Omental fat pad (tissue), 4 donors: Measurements from ENCODE around the gene P3H3. TPM values are rescaled to one million over a fixed set of nuclear protein-coding genes. Genes with fewer than 3 reads are reported as not detected.

Source experiments
- ATAC-seq: fragments of 150-250 bp; one replicate; pipeline ENCODE4 v1.9.1; 2016; ENCODE audit warnings: mild to moderate bottlenecking, moderate library complexity; ENCODE audit not compliant: low FRiP score
- DNase-seq: peaks from one replicate; pipeline ENCODE4 v3.0.0-alpha.2; 2019; ENCODE audit warnings: low spot score
- total RNA-seq, 4 donors: library from RNA; depleted of rRNA; stranded (reverse); fragments of >200 nt; gene quantifications; one replicate each; pipeline ENCODE4 v1.1.0, GENCODE V29; 2016
- TF ChIP-seq, protein P1 (sequence below), 3 donors: fragments of 450-650 bp; IDR thresholded peaks; one replicate each; pipeline ENCODE4 v1.5.1; 2016 to 2017; ENCODE audit warnings: antibody characterized with exemption in 3 of 3, mild to moderate bottlenecking in 3 of 3, moderate library complexity in 2 of 3

P3H3 gene
- total RNA-seq, 4 donors from 2014 or later, result 5.4 to 13.6 (median 10.0) TPM

DNA sequence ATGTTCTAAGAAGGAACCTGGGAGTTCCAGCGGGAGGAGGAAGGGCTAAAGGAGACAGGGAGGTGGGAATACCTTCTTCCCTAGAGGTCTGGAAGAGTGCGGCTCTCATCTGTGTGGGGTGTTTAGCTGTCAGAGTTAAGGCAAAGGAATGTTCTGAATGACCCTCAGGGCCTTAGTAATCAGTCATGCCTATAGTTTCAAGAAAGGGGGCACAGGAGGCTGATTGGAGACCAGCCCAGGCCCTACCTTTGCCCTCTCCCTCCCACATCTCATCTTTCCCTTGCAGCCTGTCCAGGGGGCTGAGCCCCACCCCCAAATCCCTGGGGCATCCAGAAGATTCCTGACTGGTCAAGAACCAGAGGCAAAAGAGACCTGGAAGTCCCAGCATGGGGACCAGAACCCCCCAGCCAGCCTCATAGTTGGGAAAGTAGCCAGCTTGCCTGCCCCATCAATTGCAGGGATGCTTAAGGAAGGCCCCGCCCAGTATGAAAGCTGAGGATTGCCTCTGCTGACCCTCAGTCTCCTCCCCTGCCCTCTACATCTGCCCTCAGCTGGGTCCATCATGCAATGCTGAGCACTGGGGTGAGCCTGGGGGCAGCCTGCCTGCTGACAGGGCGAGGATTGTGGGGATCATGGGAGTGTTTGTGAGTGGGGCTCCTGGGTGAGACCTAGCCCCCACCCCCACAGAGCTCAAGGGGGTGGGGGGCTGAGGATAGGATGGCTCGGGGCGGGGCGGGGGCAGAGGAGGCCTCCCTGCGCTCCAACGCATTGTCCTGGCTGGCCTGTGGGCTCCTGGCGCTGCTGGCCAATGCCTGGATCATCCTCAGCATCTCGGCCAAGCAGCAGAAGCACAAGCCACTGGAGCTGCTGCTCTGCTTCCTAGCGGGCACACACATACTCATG lies 4.8 kb upstream of the P3H3 start:
- no peak for ATAC-seq
- TF ChIP-seq, protein P1, sequence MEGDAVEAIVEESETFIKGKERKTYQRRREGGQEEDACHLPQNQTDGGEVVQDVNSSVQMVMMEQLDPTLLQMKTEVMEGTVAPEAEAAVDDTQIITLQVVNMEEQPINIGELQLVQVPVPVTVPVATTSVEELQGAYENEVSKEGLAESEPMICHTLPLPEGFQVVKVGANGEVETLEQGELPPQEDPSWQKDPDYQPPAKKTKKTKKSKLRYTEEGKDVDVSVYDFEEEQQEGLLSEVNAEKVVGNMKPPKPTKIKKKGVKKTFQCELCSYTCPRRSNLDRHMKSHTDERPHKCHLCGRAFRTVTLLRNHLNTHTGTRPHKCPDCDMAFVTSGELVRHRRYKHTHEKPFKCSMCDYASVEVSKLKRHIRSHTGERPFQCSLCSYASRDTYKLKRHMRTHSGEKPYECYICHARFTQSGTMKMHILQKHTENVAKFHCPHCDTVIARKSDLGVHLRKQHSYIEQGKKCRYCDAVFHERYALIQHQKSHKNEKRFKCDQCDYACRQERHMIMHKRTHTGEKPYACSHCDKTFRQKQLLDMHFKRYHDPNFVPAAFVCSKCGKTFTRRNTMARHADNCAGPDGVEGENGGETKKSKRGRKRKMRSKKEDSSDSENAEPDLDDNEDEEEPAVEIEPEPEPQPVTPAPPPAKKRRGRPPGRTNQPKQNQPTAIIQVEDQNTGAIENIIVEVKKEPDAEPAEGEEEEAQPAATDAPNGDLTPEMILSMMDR (IDR thresholded peaks at IDR 0.05), result no peak
- DNase-seq, result no peak

GRCh38 chr12:6824085-6824775 lies 4.0 kb upstream of the P3H3 start:
- TF ChIP-seq, protein P1 (IDR thresholded peaks at IDR 0.05), result no peak
- DNase-seq (no peak), ATAC-seq (no peak)

DNA sequence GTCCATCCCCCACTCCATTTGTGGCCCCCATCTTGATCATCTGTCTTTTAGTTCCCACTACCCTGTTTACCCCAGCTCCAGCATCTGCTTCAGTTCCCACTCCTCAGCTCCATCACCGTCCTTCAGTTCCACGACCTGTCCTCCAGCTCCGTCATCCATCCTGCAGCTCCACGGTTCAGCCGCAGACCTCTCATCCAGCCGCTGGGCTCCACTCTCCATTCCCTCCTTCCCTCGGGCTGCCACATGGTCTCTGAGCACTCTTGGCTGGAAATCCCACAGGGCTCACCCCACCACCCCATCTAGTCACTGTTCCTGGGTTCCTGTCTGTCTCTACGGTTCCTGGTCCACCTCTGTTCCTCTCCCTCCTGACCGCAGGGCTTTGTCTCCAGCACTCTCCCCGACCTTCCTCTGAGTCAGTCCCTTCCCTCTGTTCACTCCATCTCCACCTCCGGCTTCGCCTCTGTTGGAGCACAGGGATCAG lies 3.3 kb upstream of the P3H3 start:
- no peak for DNase-seq
- ATAC-seq, result no peak
- TF ChIP-seq, protein P1 (IDR thresholded peaks at IDR 0.05), result no peak

- ATAC-seq (peak; percentile 63), DNase-seq (peak; percentile 76)
- TF ChIP-seq, protein P1 (IDR thresholded peaks at IDR 0.05), result peak in 2 of 3 donors; percentile 62 to 82
These were observed 2.6 kb upstream of the P3H3 start for GRCh38 chr12:6825398-6826124.

DNA sequence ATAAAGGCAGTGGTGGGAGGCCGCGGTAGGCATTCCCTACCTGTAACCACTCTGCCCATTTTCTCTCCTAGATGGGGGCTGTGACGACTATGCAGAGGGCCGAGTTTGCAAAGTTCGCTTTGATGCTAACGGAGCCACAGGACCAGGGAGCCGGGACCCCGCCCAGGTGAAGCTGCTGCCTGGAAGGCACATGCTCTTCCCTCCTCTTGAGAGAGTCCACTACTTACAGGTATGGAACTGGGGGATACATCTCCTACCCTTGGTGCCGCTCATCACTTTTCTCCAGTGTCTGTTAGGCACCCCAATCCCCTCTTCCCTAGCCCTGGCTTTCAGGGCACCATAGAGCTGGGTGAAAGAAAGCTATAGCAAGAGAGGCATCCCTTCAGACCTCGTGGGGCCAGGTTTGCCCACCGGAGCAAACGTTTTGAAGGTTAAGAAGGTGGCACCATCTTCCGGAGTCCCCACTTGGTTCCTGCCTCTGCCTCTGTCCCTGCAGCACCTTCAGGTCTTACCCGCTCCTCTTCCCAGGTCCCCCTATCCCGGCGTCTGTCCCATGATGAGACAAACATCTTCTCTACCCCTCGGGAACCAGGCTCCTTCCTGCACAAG lies 2.0 kb upstream of the P3H3 start:
- no peak for ATAC-seq
- TF ChIP-seq, protein P1 (IDR thresholded peaks at IDR 0.05), result no peak
- DNase-seq, result no peak

DNA sequence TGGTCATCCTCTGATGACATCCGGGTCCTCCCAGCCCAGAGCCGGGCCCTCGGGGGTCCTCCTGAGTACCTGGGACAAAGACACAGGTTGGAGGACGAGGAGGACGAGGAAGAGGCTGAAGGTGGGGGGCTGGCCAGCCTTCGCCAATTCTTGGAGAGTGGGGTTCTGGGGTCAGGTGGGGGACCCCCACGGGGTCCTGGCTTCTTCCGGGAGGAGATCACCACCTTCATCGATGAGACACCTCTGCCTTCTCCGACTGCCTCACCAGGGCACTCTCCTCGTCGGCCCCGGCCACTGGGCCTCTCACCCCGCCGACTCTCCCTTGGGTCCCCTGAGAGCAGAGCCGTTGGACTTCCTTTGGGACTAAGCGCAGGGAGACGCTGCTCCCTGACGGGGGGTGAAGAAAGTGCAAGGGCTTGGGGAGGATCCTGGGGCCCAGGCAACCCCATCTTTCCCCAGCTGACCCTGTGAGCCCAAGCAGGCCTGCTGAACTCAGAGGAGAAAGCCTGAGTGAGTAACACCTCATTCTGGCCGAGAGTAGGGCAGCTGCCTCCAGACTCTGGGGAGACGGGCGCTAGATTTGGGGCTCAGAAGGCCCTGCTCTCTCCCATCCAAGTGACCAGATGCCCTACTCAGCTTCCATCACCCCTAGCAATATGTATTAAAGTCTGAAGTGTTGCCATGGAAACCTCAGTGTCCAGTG lies 1.3 kb upstream of the P3H3 start:
- DNase-seq (no peak), ATAC-seq (no peak)
- TF ChIP-seq, protein P1 (IDR thresholded peaks at IDR 0.05), result no peak
